Endothelial cell of umbilical vein (primary cell): ENCODE measurements around the gene SEMA4B. TPM values are rescaled to one million over a fixed set of nuclear protein-coding genes. Genes with fewer than 3 reads are reported as not detected.

Source experiments
- BruUV-seq: library from RNA; stranded (reverse); fragments of 400-500 nt; replicated peaks from 2 replicates; lab custom pipeline; 2021; lab: Mats Ljungman, UMichigan
- CTCF ChIA-PET: fragments of 300-600, 350-600 bp; sonication (Branson Sonifier 250); formaldehyde crosslinking; loops from one replicate; lab custom pipeline; 2021; ENCODE audit warnings: antibody characterized with exemption, inconsistent platforms; lab: Charles Lee
- POLR2A ChIA-PET: fragments of 300-600, 350-600 bp; sonication (Branson Sonifier 250); formaldehyde crosslinking; loops from one replicate; lab custom pipeline; 2021; ENCODE audit warnings: antibody characterized with exemption, inconsistent platforms; lab: Charles Lee
- DNase-seq: peaks from one replicate; pipeline ENCODE4 v3.0.0-alpha.2; 2011; ENCODE audit warnings: low read depth, low spot score
- FAIRE-seq: peaks from 2 replicates; lab custom pipeline; 2011; peaks lifted over from hg19 to GRCh38; lab: Jason Lieb, UNC
- H2AFZ ChIP-seq: 2 replicates; pipeline ENCODE4 v1.6.0; 2012; ENCODE audit warnings: low read depth, low read length, control low read depth, inconsistent platforms
- H3K27ac ChIP-seq: 2 replicates; pipeline ENCODE4 v1.5.1; 2011; ENCODE audit warnings: low read depth, mild to moderate bottlenecking, control low read depth, low read length, moderate library complexity; ENCODE audit not compliant: insufficient read depth
- H3K27me3 ChIP-seq, 2 experiments: 2 replicates each; pipeline versions ENCODE4 v1.6.0 to v1.6.1; 2011; ENCODE audit warnings: low read length in 2 of 2, mixed read lengths in 1 of 2; ENCODE audit not compliant: control insufficient read depth in 2 of 2, insufficient read depth in 2 of 2
- H3K36me3 ChIP-seq, 2 experiments: 2 replicates in 1 of 2; 3 replicates in 1 of 2; pipeline ENCODE4 v1.5.1; 2011; ENCODE audit warnings: low read length in 2 of 2, mild to moderate bottlenecking in 1 of 2, moderate library complexity in 1 of 2; ENCODE audit not compliant: control insufficient read depth in 2 of 2, insufficient read depth in 2 of 2; ENCODE audit errors: extremely low read depth in 1 of 2
- H3K4me1 ChIP-seq: 3 replicates; pipeline ENCODE4 v1.5.1; 2011; ENCODE audit warnings: mild to moderate bottlenecking, low read length; ENCODE audit not compliant: control insufficient read depth, insufficient read depth; ENCODE audit errors: extremely low read depth
- H3K4me2 ChIP-seq: 2 replicates; pipeline ENCODE4 v1.6.1; 2011; ENCODE audit warnings: low read length, control low read depth, mixed read lengths; ENCODE audit not compliant: insufficient read depth
- H3K4me3 ChIP-seq, 3 experiments: fragments of 200-600 bp in 1 of 3; sonication (generic), shearing (Covaris generic) in 1 of 3; replicated peaks in 1 of 3; 2 replicates each; pipeline ENCODE4 v1.5.1; 2011 to 2016; ENCODE audit warnings: control low read depth in 3 of 3, low read length in 3 of 3, mild to moderate bottlenecking in 2 of 3, inconsistent platforms in 1 of 3, low read depth in 1 of 3, moderate library complexity in 1 of 3; ENCODE audit not compliant: insufficient read depth in 1 of 3
- H3K79me2 ChIP-seq: 2 replicates; pipeline ENCODE4 v1.6.0; 2012; ENCODE audit warnings: low read length, inconsistent platforms; ENCODE audit not compliant: control insufficient read depth, insufficient read depth
- H3K9ac ChIP-seq: replicated peaks from 2 replicates; pipeline ENCODE3; 2011; ENCODE audit warnings: low read length, control low read depth; ENCODE audit not compliant: insufficient read depth; ENCODE audit errors: extremely low read depth
- H3K9me1 ChIP-seq: replicated peaks from 3 replicates; pipeline ENCODE4 v1.6.0; 2011; ENCODE audit warnings: mild to moderate bottlenecking, low read length; ENCODE audit not compliant: control insufficient read depth, insufficient read depth; ENCODE audit errors: extremely low read depth
- H3K9me3 ChIP-seq: replicated peaks from 2 replicates; pipeline ENCODE4 v1.5.1; 2012; ENCODE audit warnings: low read length, inconsistent platforms; ENCODE audit not compliant: control insufficient read depth, insufficient read depth
- H4K20me1 ChIP-seq: replicated peaks from 2 replicates; pipeline ENCODE3; 2011; ENCODE audit warnings: mild to moderate bottlenecking, low read length; ENCODE audit not compliant: control insufficient read depth, insufficient read depth; ENCODE audit errors: extremely low read depth
- CTCF ChIP-seq, 2 donors: IDR thresholded peaks; 1 replicate in 1 of 2; 2 replicates in 1 of 2; pipeline ENCODE4 v1.5.1; 2011; ENCODE audit warnings: low read length in 2 of 2, mild to moderate bottlenecking in 2 of 2, moderate library complexity in 2 of 2, control low read depth in 1 of 2, inconsistent platforms in 1 of 2, low read depth in 1 of 2; ENCODE audit not compliant: insufficient read depth in 1 of 2; ENCODE audit errors: extremely low read depth in 1 of 2
- EZH2 ChIP-seq: IDR thresholded peaks from 2 replicates; pipeline ENCODE4 v1.6.1; 2012; ENCODE audit warnings: borderline replicate concordance, low read depth, mild to moderate bottlenecking, moderate library complexity, low read length, inconsistent platforms; ENCODE audit not compliant: severe bottlenecking
- FOS ChIP-seq: IDR thresholded peaks from 2 replicates; pipeline ENCODE4 v1.6.1; 2011; ENCODE audit warnings: mild to moderate bottlenecking, low read length, moderate library complexity, borderline replicate concordance; ENCODE audit not compliant: insufficient read depth
- GATA2 ChIP-seq: IDR thresholded peaks from 2 replicates; pipeline ENCODE4 v1.7.0; 2011; ENCODE audit warnings: low read depth, mild to moderate bottlenecking, moderate library complexity, mixed read lengths, low read length; ENCODE audit not compliant: insufficient read length, insufficient read depth
- JUN ChIP-seq: IDR thresholded peaks from 2 replicates; pipeline ENCODE4 v1.6.1; 2011; ENCODE audit warnings: borderline replicate concordance, low read depth; ENCODE audit not compliant: insufficient read length, insufficient read depth
- MAX ChIP-seq: IDR thresholded peaks from 2 replicates; pipeline ENCODE4 v1.6.1; 2011; ENCODE audit not compliant: insufficient read depth, insufficient read length
- MYC ChIP-seq: IDR thresholded peaks from one replicate; pipeline ENCODE4 v1.6.1; 2011; ENCODE audit warnings: mild to moderate bottlenecking, low read depth, low read length
- POLR2A ChIP-seq: IDR thresholded peaks from 2 replicates; pipeline ENCODE4 v1.6.1; 2012; ENCODE audit warnings: low read depth, mild to moderate bottlenecking, control low read depth, low read length
- POLR2AphosphoS5 ChIP-seq: IDR thresholded peaks from 2 replicates; pipeline ENCODE4 v1.6.1; 2012; ENCODE audit warnings: low read depth, mild to moderate bottlenecking, control low read depth, low read length, moderate library complexity; ENCODE audit not compliant: insufficient read depth
- dilution Hi-C: fragments of 300-500 bp; cut with MboI; formaldehyde crosslinking; loops from one replicate; pipeline ENCODE4 v1.15.0; 2019; ENCODE audit warnings: low sequenced_read_pairs; ENCODE audit not compliant: extremely low pct_ligation_motif_present
- intact Hi-C: fragments of 100-400 bp; cut with micrococcal nuclease; formaldehyde crosslinking; loops from one replicate; pipeline ENCODE4 v1.10.0; 2022
- polyA plus RNA-seq, 4 experiments: library from polyadenylated mRNA; depleted of rRNA in 3 of 4; stranded (reverse) in 3 of 4; unstranded in 1 of 4; fragments of >200 nt; gene quantifications; 2 replicates each; pipeline versions ENCODE4 v1.2.1 to v1.2.3, GENCODE V29; 2011 to 2012; ENCODE audit warnings: missing spikeins in 1 of 4
- total RNA-seq: library from RNA; stranded (reverse); gene quantifications from 2 replicates; pipeline ENCODE4 v1.2.3, GENCODE V29; 2021

Gene SEMA4B
- total and polyA plus RNA-seq, 2 donors (not counting 3 experiments of a cell fraction or from before 2014, with no cell fraction given) = 6.1 to 7.1 TPM

GRCh38 chr15:90232941-90233386 is 31.8 kb downstream of the SEMA4B start:
- Histone ChIP-seq H2AFZ (peak overlapping the region; percentile 66), H3K36me3 (peaks cover 3 to 17% of the 10 kb centered on the region in 2 experiments), H3K27me3 (no peaks in the 10 kb centered on the region), H3K4me3 (peak overlapping the region; percentile 77 to 93 (median 82)), H3K9me3 (no peaks in the 10 kb centered on the region), H3K79me2 (peaks cover 11% of the 10 kb centered on the region), H3K4me1 (peaks cover 18% of the 10 kb centered on the region), H4K20me1 (no peaks in the 10 kb centered on the region), H3K9ac (peak overlapping the region; percentile 92), H3K4me2 (peak overlapping the region; percentile 92), H3K9me1 (no peaks in the 10 kb centered on the region), H3K27ac (peak overlapping the region; percentile 69)
- dilution Hi-C loops (no loop called here), intact Hi-C loops (loop anchor here (1.0 to 5.0 kb wide), 2 partner anchors 32 to 131 kb away; partner anchors contain the start of genes IDH2 and SEMA4B)
- no peak for TF ChIP-seq POLR2A
- no peak for TF ChIP-seq MAX
- TF ChIP-seq POLR2AphosphoS5 = no peak
- TF ChIP-seq MYC = no peak
- no peak for TF ChIP-seq FOS
- no peak for TF ChIP-seq GATA2
- TF ChIP-seq CTCF (IDR thresholded peaks at IDR 0.05; ENCODE audit: extremely low read depth in 1 of 2, insufficient read depth in 1 of 2, low read depth in 1 of 2, low read length in 2 of 2) = peak in 1 of 2 donors; percentile 34
- no peak for TF ChIP-seq JUN
- TF ChIP-seq EZH2 = no peak
- ChIA-PET POLR2A (interaction anchor here (1.1 to 1.5 kb wide), 2 partner anchors 31 to 33 kb away, joined by 5 to 6 read pairs; partner anchors contain the start of genes NGRN and SEMA4B), CTCF (interaction anchor here (0.9 to 5.2 kb wide), 13 partner anchors 12 to 89 kb away, joined by 3 to 47 read pairs (median 5); partner anchors contain the start of genes NGRN and TTLL13)
- no TSS peak for BruUV-seq
- peak; percentile 52 for DNase-seq
- peak; percentile 76 for FAIRE-seq
